Calu3 (cell line): ENCODE results near the gene PLXNA4. TPM values are rescaled to one million over a fixed set of nuclear protein-coding genes. Genes with fewer than 3 reads are reported as not detected.

Experiments
- BruUV-seq: library from RNA; stranded (reverse); fragments of 400-500 nt; replicated peaks from 2 replicates; lab custom pipeline; 2021; lab: Mats Ljungman, UMichigan
- CTCF ChIA-PET: fragments of 300-600 bp; sonication (Branson Sonifier 250); formaldehyde crosslinking; loops from one replicate; lab custom pipeline; 2022; ENCODE audit warnings: antibody characterized with exemption; lab: Charles Lee
- DNase-seq: peaks from one replicate; pipeline ENCODE4 v3.0.0; 2022
- H3K27ac Mint-ChIP-seq: one replicate; pipeline ENCODE4 v1.8.0; 2022; ENCODE audit warnings: mixed read lengths; ENCODE audit not compliant: unreplicated experiment
- H3K27me3 Mint-ChIP-seq: one replicate; pipeline ENCODE4 v1.8.0; 2022; ENCODE audit warnings: mixed read lengths; ENCODE audit not compliant: unreplicated experiment
- H3K36me3 Mint-ChIP-seq: one replicate; pipeline ENCODE4 v1.8.0; 2022; ENCODE audit warnings: mild to moderate bottlenecking, moderate library complexity, mixed read lengths; ENCODE audit not compliant: insufficient read depth, unreplicated experiment
- H3K4me1 Mint-ChIP-seq: one replicate; pipeline ENCODE4 v1.8.0; 2022; ENCODE audit warnings: mild to moderate bottlenecking, low read depth, mixed read lengths; ENCODE audit not compliant: unreplicated experiment
- H3K4me3 Mint-ChIP-seq: one replicate; pipeline ENCODE4 v1.8.0; 2022; ENCODE audit warnings: mild to moderate bottlenecking, low read depth, moderate library complexity, mixed read lengths; ENCODE audit not compliant: unreplicated experiment
- H3K9me3 Mint-ChIP-seq: one replicate; pipeline ENCODE4 v1.8.0; 2022; ENCODE audit warnings: low read depth, mixed read lengths; ENCODE audit not compliant: unreplicated experiment
- CTCF ChIP-seq: fragments of 200-600 bp; IDR thresholded peaks from one replicate; pipeline ENCODE4 v1.8.0; 2022; ENCODE audit warnings: antibody characterized with exemption; ENCODE audit not compliant: unreplicated experiment
- intact Hi-C: fragments of 100-400 bp; cut with micrococcal nuclease; formaldehyde crosslinking; loops from one replicate; pipeline ENCODE4 v1.10.0; 2022; ENCODE audit not compliant: unreplicated experiment
- total RNA-seq: library from RNA; stranded (reverse); gene quantifications from 2 replicates; pipeline ENCODE4 v1.2.3, GENCODE V29; 2022

PLXNA4 gene
- total RNA-seq, 1 experiment from 2014 or later: not detected

- H3K36me3 Mint-ChIP-seq: no peaks in the 10 kb centered on the region
- intact Hi-C loops: no loop called here
- no TSS peak for BruUV-seq
- H3K27ac Mint-ChIP-seq: no peak overlapping the region
- TF ChIP-seq CTCF: no peak
- no peaks in the 10 kb centered on the region for H3K4me1 Mint-ChIP-seq
- H3K4me3 Mint-ChIP-seq: no peak overlapping the region
- DNase-seq: no peak
- H3K27me3 Mint-ChIP-seq: peaks cover 87% of the 10 kb centered on the region
- CTCF ChIA-PET: no interaction called here
- no peaks in the 10 kb centered on the region for H3K9me3 Mint-ChIP-seq
These were observed 161.4 kb downstream of the PLXNA4 start for GRCh38 chr7:132414857-132415256.

- Mint-ChIP-seq H3K4me1 (no peaks in the 10 kb centered on the region), H3K36me3 (no peaks in the 10 kb centered on the region), H3K27ac (no peak overlapping the region), H3K4me3 (no peak overlapping the region), H3K27me3 (peaks cover 66% of the 10 kb centered on the region), H3K9me3 (no peaks in the 10 kb centered on the region)
- CTCF ChIA-PET: no interaction called here
- DNase-seq: no peak
- intact Hi-C loops: no loop called here
- no TSS peak for BruUV-seq
- TF ChIP-seq CTCF: no peak
These were observed 163.8 kb downstream of the PLXNA4 start for GRCh38 chr7:132412435-132412834.

- Mint-ChIP-seq H3K9me3 (no peaks in the 10 kb centered on the region), H3K27me3 (peaks cover 64% of the 10 kb centered on the region), H3K4me3 (no peak overlapping the region), H3K4me1 (no peaks in the 10 kb centered on the region), H3K27ac (no peak overlapping the region), H3K36me3 (no peaks in the 10 kb centered on the region)
- no peak for DNase-seq
- no peak for TF ChIP-seq CTCF
- intact Hi-C loops: no loop called here
- BruUV-seq: no TSS peak
- CTCF ChIA-PET: no interaction called here
These were observed 165.3 kb downstream of the PLXNA4 start for GRCh38 chr7:132410861-132411541.

GRCh38 chr7:132410385-132410784 lies 165.9 kb downstream of the PLXNA4 start:
- CTCF ChIA-PET: interaction anchor here (0.7 kb wide), 1 partner anchor 73 kb away, joined by 10 read pairs; no protein-coding TSS in a partner anchor
- Mint-ChIP-seq H3K27me3 (peaks cover 58% of the 10 kb centered on the region), H3K9me3 (no peaks in the 10 kb centered on the region), H3K4me3 (no peak overlapping the region), H3K36me3 (no peaks in the 10 kb centered on the region), H3K27ac (no peak overlapping the region), H3K4me1 (no peaks in the 10 kb centered on the region)
- intact Hi-C loops: no loop called here
- TF ChIP-seq CTCF: no peak
- no TSS peak for BruUV-seq
- DNase-seq: no peak
